ENCODE measurements around the gene SLC49A4.

SLC49A4 gene

DNA sequence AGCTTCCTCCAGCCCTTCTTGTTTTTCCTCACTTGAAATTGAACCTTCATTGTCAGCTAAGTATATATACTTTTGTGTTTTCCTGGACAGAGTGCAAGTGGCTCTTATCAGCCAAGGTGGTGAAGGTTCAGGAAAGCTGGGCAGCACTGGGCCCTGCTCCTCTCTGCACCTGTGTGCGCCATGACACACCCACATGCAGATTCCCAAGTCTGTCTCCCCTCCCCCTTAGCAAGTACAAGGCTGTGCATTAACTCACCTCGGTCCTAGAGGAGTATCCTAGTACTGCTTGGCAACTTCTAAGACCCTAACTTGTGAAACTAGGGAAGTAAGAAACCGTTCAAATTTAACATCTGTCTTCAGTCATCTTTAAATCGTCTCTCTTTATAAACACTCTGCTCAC is 85.8 kb downstream of the SLC49A4 start (continued):
- TF ChIP-seq, protein P1, sequence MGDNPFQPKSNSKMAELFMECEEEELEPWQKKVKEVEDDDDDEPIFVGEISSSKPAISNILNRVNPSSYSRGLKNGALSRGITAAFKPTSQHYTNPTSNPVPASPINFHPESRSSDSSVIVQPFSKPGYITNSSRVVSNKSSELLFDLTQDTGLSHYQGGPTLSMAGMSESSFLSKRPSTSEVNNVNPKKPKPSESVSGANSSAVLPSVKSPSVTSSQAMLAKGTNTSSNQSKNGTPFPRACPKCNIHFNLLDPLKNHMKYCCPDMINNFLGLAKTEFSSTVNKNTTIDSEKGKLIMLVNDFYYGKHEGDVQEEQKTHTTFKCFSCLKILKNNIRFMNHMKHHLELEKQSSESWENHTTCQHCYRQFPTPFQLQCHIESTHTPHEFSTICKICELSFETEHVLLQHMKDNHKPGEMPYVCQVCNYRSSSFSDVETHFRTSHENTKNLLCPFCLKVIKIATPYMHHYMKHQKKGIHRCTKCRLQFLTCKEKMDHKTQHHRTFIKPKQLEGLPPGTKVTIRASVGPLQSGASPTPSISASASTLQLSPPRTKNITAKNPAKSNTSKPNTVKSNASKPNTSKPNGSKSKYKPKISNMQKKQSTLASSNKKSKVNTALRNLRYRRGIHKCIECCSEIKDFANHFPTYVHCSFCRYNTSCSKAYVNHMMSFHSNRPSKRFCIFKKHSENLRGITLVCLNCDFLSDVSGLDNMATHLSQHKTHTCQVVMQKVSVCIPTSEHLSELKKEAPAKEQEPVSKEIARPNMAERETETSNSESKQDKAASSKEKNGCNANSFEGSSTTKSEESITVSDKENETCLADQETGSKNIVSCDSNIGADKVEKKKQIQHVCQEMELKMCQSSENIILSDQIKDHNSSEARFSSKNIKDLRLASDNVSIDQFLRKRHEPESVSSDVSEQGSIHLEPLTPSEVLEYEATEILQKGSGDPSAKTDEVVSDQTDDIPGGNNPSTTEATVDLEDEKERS (tag by site-specific recombination; IDR thresholded peaks at IDR 0.05) = no peak
- TF ChIP-seq, protein P2, sequence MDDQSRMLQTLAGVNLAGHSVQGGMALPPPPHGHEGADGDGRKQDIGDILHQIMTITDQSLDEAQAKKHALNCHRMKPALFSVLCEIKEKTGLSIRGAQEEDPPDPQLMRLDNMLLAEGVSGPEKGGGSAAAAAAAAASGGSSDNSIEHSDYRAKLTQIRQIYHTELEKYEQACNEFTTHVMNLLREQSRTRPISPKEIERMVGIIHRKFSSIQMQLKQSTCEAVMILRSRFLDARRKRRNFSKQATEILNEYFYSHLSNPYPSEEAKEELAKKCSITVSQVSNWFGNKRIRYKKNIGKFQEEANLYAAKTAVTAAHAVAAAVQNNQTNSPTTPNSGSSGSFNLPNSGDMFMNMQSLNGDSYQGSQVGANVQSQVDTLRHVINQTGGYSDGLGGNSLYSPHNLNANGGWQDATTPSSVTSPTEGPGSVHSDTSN (CRISPR knock-in tag; IDR thresholded peaks at IDR 0.05) = no peak
- TF ChIP-seq ZNF76 (tag by site-specific recombination; IDR thresholded peaks at IDR 0.05; ENCODE audit: borderline replicate concordance, low read depth) = no peak

DNA sequence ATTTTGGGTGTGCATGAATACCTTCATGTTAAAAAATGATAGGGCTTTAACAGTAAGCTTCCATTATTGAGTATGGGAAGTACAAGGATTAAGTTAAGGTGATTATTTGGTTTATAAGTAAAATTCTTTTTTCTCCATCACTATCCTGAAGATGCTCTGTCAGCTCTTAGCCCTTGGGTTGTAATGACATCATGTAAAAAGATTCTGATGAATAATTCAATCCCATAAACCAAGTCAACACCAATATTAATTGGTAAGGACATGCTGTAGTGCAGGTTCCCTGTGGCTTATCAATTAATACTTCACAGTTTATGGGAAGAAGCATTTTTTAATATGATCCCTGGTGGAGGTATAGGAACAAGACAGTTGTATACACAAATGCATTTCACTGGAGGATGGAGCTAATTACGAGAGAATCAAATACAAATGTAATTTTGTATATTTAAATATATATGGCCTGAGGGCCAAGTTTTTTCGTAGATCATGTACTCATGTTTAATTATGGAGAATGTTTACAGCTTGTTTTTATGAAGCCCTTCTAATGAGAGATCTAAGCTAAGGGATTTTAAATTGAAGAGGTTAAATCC is 87.6 kb downstream of the SLC49A4 start:
- ChIA-PET CTCF (interaction anchor here (0.7 to 1.0 kb wide), 2 partner anchors 21 to 403 kb away, joined by 3 to 4 read pairs; no protein-coding TSS in a partner anchor), POLR2A (no interaction called here)
- H3K27ac ChIP-seq (ENCODE audit: extremely low read depth, low read depth, low read length) = no peak overlapping the region
- peaks cover 0 to 5% of the 10 kb centered on the region in 2 experiments; a peak in 1 of 3 replicates for H3K36me3 ChIP-seq (ENCODE audit: control insufficient read depth in 2 of 2, insufficient read depth in 1 of 2, low read length in 2 of 2)
- TF ChIP-seq ZNF664 (tag by site-specific recombination; IDR thresholded peaks at IDR 0.05) = no peak
- no peak for TF ChIP-seq ZNF571 (tag by site-specific recombination; IDR thresholded peaks at IDR 0.05)
- TF ChIP-seq ZFP41 (tag by site-specific recombination; IDR thresholded peaks at IDR 0.05; ENCODE audit: borderline replicate concordance) = no peak
- TF ChIP-seq, protein P3, sequence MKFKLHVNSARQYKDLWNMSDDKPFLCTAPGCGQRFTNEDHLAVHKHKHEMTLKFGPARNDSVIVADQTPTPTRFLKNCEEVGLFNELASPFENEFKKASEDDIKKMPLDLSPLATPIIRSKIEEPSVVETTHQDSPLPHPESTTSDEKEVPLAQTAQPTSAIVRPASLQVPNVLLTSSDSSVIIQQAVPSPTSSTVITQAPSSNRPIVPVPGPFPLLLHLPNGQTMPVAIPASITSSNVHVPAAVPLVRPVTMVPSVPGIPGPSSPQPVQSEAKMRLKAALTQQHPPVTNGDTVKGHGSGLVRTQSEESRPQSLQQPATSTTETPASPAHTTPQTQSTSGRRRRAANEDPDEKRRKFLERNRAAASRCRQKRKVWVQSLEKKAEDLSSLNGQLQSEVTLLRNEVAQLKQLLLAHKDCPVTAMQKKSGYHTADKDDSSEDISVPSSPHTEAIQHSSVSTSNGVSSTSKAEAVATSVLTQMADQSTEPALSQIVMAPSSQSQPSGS (tag by site-specific recombination; IDR thresholded peaks at IDR 0.05; ENCODE audit: low read depth) = 0 out of 2 replicates have a peak, but pooled peaks have one; percentile 25
- no peak for TF ChIP-seq ZNF350 (tag by site-specific recombination; IDR thresholded peaks at IDR 0.05)
- no peak for TF ChIP-seq ZNF670 (tag by site-specific recombination; IDR thresholded peaks at IDR 0.05; ENCODE audit: low read depth)
- H3K4me3 ChIP-seq (ENCODE audit: low read depth, low read length) = no peak overlapping the region
- no peaks in the 10 kb centered on the region for H3K9me3 ChIP-seq (ENCODE audit: control insufficient read depth, insufficient read depth, low read depth, low read length)
- H3K4me1 ChIP-seq (ENCODE audit: control insufficient read depth, insufficient read depth, low read length) = no peaks in the 10 kb centered on the region

DNA sequence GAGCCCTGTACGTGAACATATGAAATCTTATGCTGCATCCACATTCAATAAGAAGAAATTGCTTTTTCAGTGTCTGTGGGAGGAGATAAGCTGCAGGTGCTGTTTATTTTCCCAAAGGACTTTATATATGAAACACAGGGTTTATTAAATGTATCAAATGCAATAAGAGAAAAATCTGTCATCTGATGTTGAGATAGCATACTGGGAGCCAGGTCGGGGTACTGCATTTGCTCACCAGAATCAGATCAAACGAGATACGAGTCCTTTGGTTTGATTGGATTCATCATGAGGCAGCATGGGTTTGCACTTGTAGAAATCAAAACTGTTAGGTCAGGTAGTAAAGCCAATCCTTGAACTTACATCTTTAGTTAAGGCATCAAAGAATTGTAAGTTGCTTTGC is 91.4 kb downstream of the SLC49A4 start:
- ChIA-PET CTCF (no interaction called here), POLR2A (interaction anchor here (0.6 kb wide), 1 partner anchor 23 kb away, joined by 3 read pairs; no protein-coding TSS in a partner anchor)
- Histone ChIP-seq H3K36me3 (ENCODE audit: control insufficient read depth in 2 of 2, insufficient read depth in 1 of 2, low read length in 2 of 2) (no peaks in the 10 kb centered on the region), H3K4me1 (ENCODE audit: control insufficient read depth, insufficient read depth, low read length) (no peaks in the 10 kb centered on the region), H3K27ac (ENCODE audit: extremely low read depth, low read depth, low read length) (no peak overlapping the region), H3K9me3 (ENCODE audit: control insufficient read depth, insufficient read depth, low read depth, low read length) (no peaks in the 10 kb centered on the region), H3K4me3 (ENCODE audit: low read depth, low read length) (no peak overlapping the region)
- TF ChIP-seq ZNF132 (tag by site-specific recombination; IDR thresholded peaks at IDR 0.05; ENCODE audit: borderline replicate concordance) = no peak
- no peak for TF ChIP-seq GFI1B (tag by site-specific recombination; IDR thresholded peaks at IDR 0.05)
- TF ChIP-seq ZNF19 (tag by site-specific recombination; IDR thresholded peaks at IDR 0.05; ENCODE audit: low read depth) = no peak
- TF ChIP-seq ZNF114 (tag by site-specific recombination; IDR thresholded peaks at IDR 0.05) = no peak
- no peak for TF ChIP-seq ZNF416 (tag by site-specific recombination; IDR thresholded peaks at IDR 0.05)
- no peak for TF ChIP-seq ZNF175 (tag by site-specific recombination; IDR thresholded peaks at IDR 0.05)
- no peak for TF ChIP-seq ZNF2 (tag by site-specific recombination; IDR thresholded peaks at IDR 0.05)
- no peak for TF ChIP-seq ZNF629 (tag by site-specific recombination; IDR thresholded peaks at IDR 0.05)
- no peak for TF ChIP-seq ZNF302 (tag by site-specific recombination; IDR thresholded peaks at IDR 0.05; ENCODE audit: low read depth)
- no peak for TF ChIP-seq ZNF544 (tag by site-specific recombination; IDR thresholded peaks at IDR 0.05)
- TF ChIP-seq ZBTB8A (tag by site-specific recombination; IDR thresholded peaks at IDR 0.05) = no peak
- TF ChIP-seq SETDB1 (IDR thresholded peaks at IDR 0.05; ENCODE audit: insufficient read length, low read length) = no peak
- no peak for TF ChIP-seq ZNF558 (tag by site-specific recombination; IDR thresholded peaks at IDR 0.05)
- TF ChIP-seq ZNF473 (tag by site-specific recombination; IDR thresholded peaks at IDR 0.05) = no peak
